GM18861 (cell line): ENCODE measurements around the gene HNRNPR.

Experiments
- ATAC-seq: cut with Tn5 transposase; IDR thresholded peaks from one replicate; pipeline ENCODE4 v1.9.1; 2021; ENCODE audit not compliant: unreplicated experiment

HNRNPR gene

GRCh38 chr1:23369335-23370013 lies 25.4 kb upstream of the HNRNPR start, which contains the start of gene ZNF436:
ZNF436 (minus strand) TSS chr1:23369836; CDS start chr1:23368005, 1,831 bp downstream.
- ATAC-seq, result no peak

GRCh38 chr1:23368562-23369334 lies 24.7 kb upstream of the HNRNPR start:
- peak; percentile 52 for ATAC-seq

- peak; percentile 85 for ATAC-seq
Measured at GRCh38 chr1:23367791-23368561, 23.9 kb upstream of the HNRNPR start.

GRCh38 chr1:23367451-23367790 lies 23.3 kb upstream of the HNRNPR start:
- no peak for ATAC-seq

GRCh38 chr1:23366598-23366997 lies 22.5 kb upstream of the HNRNPR start:
- ATAC-seq, result no peak

- ATAC-seq, result no peak
Measured at GRCh38 chr1:23366146-23366545, 22.1 kb upstream of the HNRNPR start.

GRCh38 chr1:23362218-23362713 lies 18.2 kb upstream of the HNRNPR start:
- ATAC-seq, result no peak

- no peak for ATAC-seq
Measured at GRCh38 chr1:23358310-23358875, 14.3 kb upstream of the HNRNPR start.

GRCh38 chr1:23357138-23357908 lies 13.2 kb upstream of the HNRNPR start:
- ATAC-seq, result no peak

- no peak for ATAC-seq
Measured at GRCh38 chr1:23356471-23357137, 12.5 kb upstream of the HNRNPR start.

- no peak for ATAC-seq
Measured at GRCh38 chr1:23354245-23354644, 10.2 kb upstream of the HNRNPR start.

- ATAC-seq, result no peak
Measured at GRCh38 chr1:23352096-23352695, 8.1 kb upstream of the HNRNPR start.

GRCh38 chr1:23345920-23346319 lies 1.8 kb upstream of the HNRNPR start:
- no peak for ATAC-seq

- no peak for ATAC-seq
Measured at GRCh38 chr1:23344987-23345472, 946 bp upstream of the HNRNPR start.

GRCh38 chr1:23343221-23344110 lies 618 bp downstream of the HNRNPR start:
- ATAC-seq, result no peak

GRCh38 chr1:23341931-23342692 lies 2.0 kb downstream of the HNRNPR start:
- ATAC-seq, result no peak

- ATAC-seq, result no peak
Measured at GRCh38 chr1:23339632-23340031, 4.5 kb downstream of the HNRNPR start.

- ATAC-seq, result no peak
Measured at GRCh38 chr1:23337869-23338268, 6.2 kb downstream of the HNRNPR start.
